T-cell (primary cell): Measurements from ENCODE around the gene CHST6. TPM values are rescaled to one million over a fixed set of nuclear protein-coding genes. Genes with fewer than 3 reads are reported as not detected.

Experiments
- ATAC-seq, 4 experiments: fragments of 200-7000 bp in 3 of 4; fragments of 150-1000 bp in 1 of 4; cut with Tn5 transposase; replicated peaks in 1 of 4; 1 replicate in 3 of 4; 2 replicates in 1 of 4; pipeline ENCODE4 v1.10.0; 2021; ENCODE audit warnings: moderate library complexity in 3 of 4, mild to moderate bottlenecking in 2 of 4, moderate number of reproducible peaks in 1 of 4
- CTCF ChIA-PET, 2 donors: fragments of 300-600 bp; sonication (Branson Sonifier 250); formaldehyde crosslinking; loops; one replicate each; lab custom pipeline; 2022; ENCODE audit warnings: antibody characterized with exemption in 2 of 2; lab: Charles Lee
- POLR2A ChIA-PET, 2 donors: fragments of 300-600 bp; sonication (Branson Sonifier 250); formaldehyde crosslinking; loops; one replicate each; lab custom pipeline; 2022; ENCODE audit warnings: antibody characterized with exemption in 2 of 2; lab: Charles Lee
- DNase-seq, 35 experiments: peaks; one replicate each; pipeline versions ENCODE4 v3.0.0 to v3.0.0-alpha.2; 2013 to 2023
- H3K27ac ChIP-seq: one replicate; pipeline ENCODE4 v1.5.1; 2013; ENCODE audit warnings: low read length
- H3K27me3 ChIP-seq, 2 experiments: replicated peaks in 1 of 2; 1 replicate in 1 of 2; 2 replicates in 1 of 2; pipeline versions ENCODE4 v1.6.1 to v1.7.0; 2013; ENCODE audit warnings: low read length in 1 of 2, mixed read lengths in 1 of 2; ENCODE audit not compliant: control insufficient read depth in 2 of 2, insufficient read depth in 2 of 2; ENCODE audit errors: extremely low read depth in 1 of 2
- H3K36me3 ChIP-seq, 2 donors: 1 replicate in 1 of 2; 2 replicates in 1 of 2; pipeline versions ENCODE4 v1.6.1 to v1.7.0; 2013; ENCODE audit warnings: low read length in 1 of 2; ENCODE audit not compliant: control insufficient read depth in 2 of 2, insufficient read depth in 1 of 2; ENCODE audit errors: extremely low read depth in 1 of 2
- H3K4me1 ChIP-seq, 2 experiments: 1 replicate in 1 of 2; 2 replicates in 1 of 2; pipeline versions ENCODE4 v1.6.1 to v1.7.0; 2013; ENCODE audit warnings: low read length in 2 of 2, mixed read lengths in 1 of 2; ENCODE audit not compliant: insufficient read depth in 2 of 2, control insufficient read depth in 1 of 2; ENCODE audit errors: extremely low read depth in 1 of 2
- H3K4me3 ChIP-seq, 2 donors: 1 replicate in 1 of 2; 2 replicates in 1 of 2; pipeline versions ENCODE4 v1.5.1 to v1.7.0; 2013; ENCODE audit warnings: mild to moderate bottlenecking in 2 of 2, low read length in 1 of 2, moderate library complexity in 1 of 2; ENCODE audit not compliant: control insufficient read depth in 1 of 2; ENCODE audit errors: extremely low read depth in 1 of 2
- H3K9me3 ChIP-seq: 2 replicates; pipeline ENCODE4 v1.7.0; 2013
- H3K27ac Mint-ChIP-seq, 2 donors: one replicate each; pipeline ENCODE4 v1.8.0; 2020 to 2021; ENCODE audit warnings: mild to moderate bottlenecking in 2 of 2, mixed read lengths in 2 of 2
- H3K27me3 Mint-ChIP-seq, 2 donors: one replicate each; pipeline ENCODE4 v1.8.0; 2021 to 2022; ENCODE audit warnings: mixed read lengths in 2 of 2
- H3K36me3 Mint-ChIP-seq: one replicate; pipeline ENCODE4 v1.8.0; 2021; ENCODE audit warnings: mixed read lengths
- H3K4me1 Mint-ChIP-seq, 3 donors: one replicate each; pipeline ENCODE4 v1.8.0; 2020 to 2022; ENCODE audit warnings: mixed read lengths in 3 of 3, mild to moderate bottlenecking in 1 of 3
- H3K4me3 Mint-ChIP-seq, 3 donors: one replicate each; pipeline ENCODE4 v1.8.0; 2020 to 2022; ENCODE audit warnings: mild to moderate bottlenecking in 3 of 3, mixed read lengths in 3 of 3, moderate library complexity in 3 of 3
- H3K9me3 Mint-ChIP-seq, 3 donors: one replicate each; pipeline ENCODE4 v1.8.0; 2020 to 2022; ENCODE audit warnings: mixed read lengths in 3 of 3
- WGBS: methylation state at CpG from one replicate; pipeline ENCODE4 v1.1.5; 2013; ENCODE audit warnings: missing lambda C conversion rate; ENCODE audit not compliant: insufficient coverage; 5-methylcytosine and 5-hydroxymethylcytosine counted together
- total RNA-seq, 35 experiments: library from RNA in 6 of 35; stranded (reverse) in 6 of 35; fragments of 120-200 nt in 1 of 35; gene quantifications; one replicate each; pipeline versions ENCODE4 v1.2.1 to v1.2.4 and lab custom pipeline; 2013 to 2026

Gene CHST6
- total RNA-seq, 5 donors from 2014 or later (not counting 1 experiment from before 2014, with no cell fraction given): 0.15 to 0.16 TPM; not detected in 3

- Histone ChIP-seq H3K36me3 (no peaks in the 10 kb centered on the region), H3K27me3 (no peaks in the 10 kb centered on the region), H3K9me3 (no peaks in the 10 kb centered on the region), H3K4me1 (peaks cover 9 to 41% of the 10 kb centered on the region in 2 experiments), H3K27ac (no peak overlapping the region), H3K4me3 (no peak overlapping the region)
- Mint-ChIP-seq H3K9me3 (no peaks in the 10 kb centered on the region), H3K4me1 (peaks cover 67 to 74% (median 71%) of the 10 kb centered on the region in 3 donors), H3K4me3 (no peak overlapping the region), H3K27ac (peak overlapping the region in 1 of 2 donors; percentile 28), H3K36me3 (peaks cover 8% of the 10 kb centered on the region), H3K27me3 (no peaks in the 10 kb centered on the region)
- DNase-seq (peak in 1 of 35 experiments; percentile 8), ATAC-seq (no peak)
- ChIA-PET CTCF (no interaction called here), POLR2A (no interaction called here)
- WGBS: no CpG with 5 or more reads among the region's 2 CpGs
Observed at GRCh38 chr16:75461575-75461974, 33.7 kb downstream of the CHST6 start.

DNA sequence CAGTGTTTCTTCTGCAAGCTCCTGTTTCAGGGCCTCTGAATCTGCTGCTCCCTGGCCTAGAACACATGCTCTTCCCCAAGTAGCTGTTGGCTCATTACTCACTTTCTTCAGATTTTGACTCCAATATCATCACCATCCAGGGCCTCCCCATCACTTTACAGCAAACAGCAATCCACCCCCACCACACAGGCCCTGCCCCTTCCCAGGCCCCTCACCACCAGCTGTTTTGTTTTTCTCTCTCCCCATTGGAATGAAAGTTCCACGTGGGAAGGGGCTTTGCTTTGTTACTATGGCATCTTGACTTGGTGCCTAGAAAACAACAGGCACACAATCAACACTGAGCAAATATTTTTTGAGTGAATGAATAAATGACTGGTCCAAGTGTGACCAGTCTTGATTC, 34.8 kb downstream of the CHST6 start:
- ATAC-seq (no peak), DNase-seq (no peak)
- H3K9me3 Mint-ChIP-seq: no peaks in the 10 kb centered on the region
- no peaks in the 10 kb centered on the region for H3K9me3 ChIP-seq
- peaks cover 79 to 82% (median 80%) of the 10 kb centered on the region in 3 donors for H3K4me1 Mint-ChIP-seq
- H3K27me3 ChIP-seq: no peaks in the 10 kb centered on the region
- H3K27me3 Mint-ChIP-seq: no peaks in the 10 kb centered on the region
- POLR2A ChIA-PET: interaction anchor here in 1 of 2 donors (0.6 kb wide), 1 partner anchor 314 kb away, joined by 3 read pairs; no protein-coding TSS in a partner anchor
- CTCF ChIA-PET: no interaction called here
- peaks cover 9 to 41% of the 10 kb centered on the region in 2 experiments for H3K4me1 ChIP-seq
- H3K4me3 ChIP-seq: no peak overlapping the region
- H3K4me3 Mint-ChIP-seq: peak overlapping the region in 2 of 3 donors; percentile 6 to 27
- WGBS: no CpG with 5 or more reads among the region's 1 CpG
- no peak overlapping the region for H3K27ac ChIP-seq
- no peaks in the 10 kb centered on the region for H3K36me3 ChIP-seq
- H3K36me3 Mint-ChIP-seq: peaks cover 8% of the 10 kb centered on the region
- peak overlapping the region in 1 of 2 donors; percentile 39 for H3K27ac Mint-ChIP-seq

DNA sequence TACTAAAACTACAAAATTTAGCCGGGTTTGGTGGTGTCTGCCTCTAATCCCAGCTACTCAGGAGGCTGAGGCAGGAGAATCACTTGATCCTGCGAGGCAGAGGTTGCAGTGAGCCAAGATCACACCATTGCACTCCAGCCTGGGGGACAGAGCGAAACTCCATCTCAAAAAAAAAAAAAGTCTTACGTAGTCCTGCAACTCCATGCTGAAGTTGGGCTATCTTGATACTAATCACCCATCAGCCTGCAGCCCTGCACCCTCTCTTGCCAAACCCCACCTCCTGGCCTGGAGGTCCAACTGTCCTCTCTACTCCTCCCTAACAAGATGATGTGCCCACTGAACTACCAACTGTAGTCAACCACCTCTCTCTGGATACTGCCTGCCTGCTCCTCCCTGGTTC, 35.5 kb downstream of the CHST6 start:
- no peaks in the 10 kb centered on the region for H3K9me3 Mint-ChIP-seq
- H3K9me3 ChIP-seq: no peaks in the 10 kb centered on the region
- H3K4me3 Mint-ChIP-seq: no peak overlapping the region
- H3K4me1 ChIP-seq: peaks cover 9 to 37% of the 10 kb centered on the region in 2 experiments
- no peaks in the 10 kb centered on the region for H3K36me3 ChIP-seq
- no peaks in the 10 kb centered on the region for H3K27me3 Mint-ChIP-seq
- peaks cover 81 to 83% (median 83%) of the 10 kb centered on the region in 3 donors for H3K4me1 Mint-ChIP-seq
- no peak overlapping the region for H3K4me3 ChIP-seq
- no peak overlapping the region for H3K27ac Mint-ChIP-seq
- 96% methylated on average over 4 of the region's 4 CpGs for WGBS
- no peak for ATAC-seq
- peaks cover 8% of the 10 kb centered on the region for H3K36me3 Mint-ChIP-seq
- H3K27ac ChIP-seq: no peak overlapping the region
- H3K27me3 ChIP-seq: no peaks in the 10 kb centered on the region
- POLR2A ChIA-PET: no interaction called here
- no peak for DNase-seq
- CTCF ChIA-PET: interaction anchor here in 1 of 2 donors (0.5 kb wide), 1 partner anchor 9 kb away, joined by 3 read pairs; no protein-coding TSS in a partner anchor

GRCh38 chr16:75458439-75458838, 36.8 kb downstream of the CHST6 start:
- H3K36me3 ChIP-seq: no peaks in the 10 kb centered on the region
- Mint-ChIP-seq H3K4me3 (no peak overlapping the region), H3K36me3 (peaks cover 8% of the 10 kb centered on the region), H3K9me3 (no peaks in the 10 kb centered on the region), H3K4me1 (peaks cover 89 to 91% (median 91%) of the 10 kb centered on the region in 3 donors), H3K27ac (no peak overlapping the region), H3K27me3 (no peaks in the 10 kb centered on the region)
- no peaks in the 10 kb centered on the region for H3K9me3 ChIP-seq
- no peak overlapping the region for H3K4me3 ChIP-seq
- POLR2A ChIA-PET: interaction anchor here in 1 of 2 donors (0.5 kb wide), 1 partner anchor 17 kb away, joined by 4 read pairs; no protein-coding TSS in a partner anchor
- CTCF ChIA-PET: interaction anchor here in 1 of 2 donors (0.6 kb wide), 1 partner anchor 78 kb away, joined by 3 read pairs; no protein-coding TSS in a partner anchor
- H3K27ac ChIP-seq: no peak overlapping the region
- ATAC-seq (no peak), DNase-seq (no peak)
- WGBS: no CpG with 5 or more reads among the region's 2 CpGs
- H3K4me1 ChIP-seq: peaks cover 9 to 39% of the 10 kb centered on the region in 2 experiments
- no peaks in the 10 kb centered on the region for H3K27me3 ChIP-seq

- Histone ChIP-seq H3K4me1 (peaks cover 7 to 35% of the 10 kb centered on the region in 2 experiments), H3K27ac (no peak overlapping the region), H3K9me3 (no peaks in the 10 kb centered on the region), H3K36me3 (no peaks in the 10 kb centered on the region), H3K4me3 (no peak overlapping the region), H3K27me3 (no peaks in the 10 kb centered on the region)
- ATAC-seq (no peak), DNase-seq (no peak)
- Mint-ChIP-seq H3K4me3 (no peak overlapping the region), H3K27me3 (no peaks in the 10 kb centered on the region), H3K9me3 (no peaks in the 10 kb centered on the region), H3K36me3 (peaks cover 8% of the 10 kb centered on the region), H3K4me1 (peaks cover 89 to 91% (median 91%) of the 10 kb centered on the region in 3 donors), H3K27ac (no peak overlapping the region)
- ChIA-PET POLR2A (interaction anchor here in 1 of 2 donors (0.5 kb wide), 1 partner anchor 17 kb away, joined by 4 read pairs; no protein-coding TSS in a partner anchor), CTCF (interaction anchor here (0.6 to 0.9 kb wide), 4 partner anchors 24 to 121 kb away, joined by 3 to 4 read pairs (median 4); no protein-coding TSS in a partner anchor)
- no CpG with 5 or more reads among the region's 4 CpGs for WGBS
Observed at GRCh38 chr16:75458029-75458428, 37.2 kb downstream of the CHST6 start.

DNA sequence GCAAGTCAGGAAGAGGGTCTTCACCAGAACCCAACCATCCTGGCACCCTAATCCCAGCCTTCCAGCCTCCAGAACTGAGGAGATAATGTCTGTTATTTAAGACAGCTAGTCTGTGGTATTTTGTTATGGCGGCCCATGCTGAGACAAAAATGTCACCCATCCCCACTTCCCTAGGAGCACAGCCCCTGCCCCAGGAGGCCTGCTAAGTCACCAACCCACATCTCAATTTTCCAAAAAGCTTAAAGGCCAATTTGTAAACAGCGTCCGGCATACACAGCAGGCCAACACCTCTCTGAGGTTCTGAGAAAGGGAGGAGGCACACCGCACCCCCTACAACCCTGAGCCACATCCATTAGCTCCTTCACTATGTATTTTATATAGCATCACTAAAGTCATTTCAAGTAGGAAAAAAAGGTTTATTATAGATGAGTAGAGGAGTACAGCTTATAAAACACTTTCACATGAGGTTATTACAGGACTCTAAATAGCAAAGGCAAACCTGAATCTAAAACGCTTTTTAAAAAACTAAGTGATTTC, 37.7 kb downstream of the CHST6 start:
- CTCF ChIA-PET: interaction anchor here (0.5 to 0.9 kb wide), 5 partner anchors 24 to 121 kb away, joined by 3 to 4 read pairs (median 3); no protein-coding TSS in a partner anchor
- Mint-ChIP-seq H3K9me3 (no peaks in the 10 kb centered on the region), H3K27ac (no peak overlapping the region), H3K27me3 (no peaks in the 10 kb centered on the region), H3K4me1 (peaks cover 89 to 90% (median 89%) of the 10 kb centered on the region in 3 donors), H3K36me3 (peaks cover 12% of the 10 kb centered on the region), H3K4me3 (no peak overlapping the region)
- Histone ChIP-seq H3K27me3 (no peaks in the 10 kb centered on the region), H3K9me3 (no peaks in the 10 kb centered on the region), H3K4me3 (no peak overlapping the region), H3K4me1 (peaks cover 3 to 35% of the 10 kb centered on the region in 2 experiments), H3K27ac (no peak overlapping the region), H3K36me3 (no peaks in the 10 kb centered on the region)
- DNase-seq: no peak
- POLR2A ChIA-PET: interaction anchor here in 1 of 2 donors (0.5 kb wide), 1 partner anchor 11 kb away, joined by 3 read pairs; no protein-coding TSS in a partner anchor
- ATAC-seq: no peak
- 100% methylated on average over 2 of the region's 5 CpGs for WGBS
